ENCODE results near the gene TUBD1.

TUBD1 gene

GRCh38 chr17:59812139-59812538 is 80.6 kb downstream of the TUBD1 start:
- DNase-seq (ENCODE audit: low spot score), result no peak
- TF ChIP-seq, protein P1, sequence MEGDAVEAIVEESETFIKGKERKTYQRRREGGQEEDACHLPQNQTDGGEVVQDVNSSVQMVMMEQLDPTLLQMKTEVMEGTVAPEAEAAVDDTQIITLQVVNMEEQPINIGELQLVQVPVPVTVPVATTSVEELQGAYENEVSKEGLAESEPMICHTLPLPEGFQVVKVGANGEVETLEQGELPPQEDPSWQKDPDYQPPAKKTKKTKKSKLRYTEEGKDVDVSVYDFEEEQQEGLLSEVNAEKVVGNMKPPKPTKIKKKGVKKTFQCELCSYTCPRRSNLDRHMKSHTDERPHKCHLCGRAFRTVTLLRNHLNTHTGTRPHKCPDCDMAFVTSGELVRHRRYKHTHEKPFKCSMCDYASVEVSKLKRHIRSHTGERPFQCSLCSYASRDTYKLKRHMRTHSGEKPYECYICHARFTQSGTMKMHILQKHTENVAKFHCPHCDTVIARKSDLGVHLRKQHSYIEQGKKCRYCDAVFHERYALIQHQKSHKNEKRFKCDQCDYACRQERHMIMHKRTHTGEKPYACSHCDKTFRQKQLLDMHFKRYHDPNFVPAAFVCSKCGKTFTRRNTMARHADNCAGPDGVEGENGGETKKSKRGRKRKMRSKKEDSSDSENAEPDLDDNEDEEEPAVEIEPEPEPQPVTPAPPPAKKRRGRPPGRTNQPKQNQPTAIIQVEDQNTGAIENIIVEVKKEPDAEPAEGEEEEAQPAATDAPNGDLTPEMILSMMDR (IDR thresholded peaks at IDR 0.05; ENCODE audit: extremely low read depth, missing control alignments), result no peak

DNA sequence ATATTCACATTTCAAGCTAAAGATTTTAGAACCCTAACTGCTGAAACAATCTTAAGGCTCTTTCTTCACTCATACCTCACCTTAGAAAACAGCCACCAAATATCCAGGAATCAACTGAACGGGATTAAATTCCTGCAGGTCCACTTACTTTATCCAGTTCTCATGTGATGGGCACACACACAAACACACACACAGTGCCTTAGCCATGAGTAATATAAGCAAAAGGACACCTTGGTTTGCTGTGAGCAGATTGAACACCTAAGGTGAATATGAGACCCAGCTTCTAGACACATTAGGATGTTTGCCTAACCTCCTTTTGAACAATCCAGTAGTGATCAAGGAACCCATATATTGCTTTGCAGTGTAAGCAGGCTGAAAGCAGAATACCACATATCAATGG is 81.5 kb downstream of the TUBD1 start:
- TF ChIP-seq, protein P1 (IDR thresholded peaks at IDR 0.05; ENCODE audit: extremely low read depth, missing control alignments), result no peak
- no peak for DNase-seq (ENCODE audit: low spot score)

DNA sequence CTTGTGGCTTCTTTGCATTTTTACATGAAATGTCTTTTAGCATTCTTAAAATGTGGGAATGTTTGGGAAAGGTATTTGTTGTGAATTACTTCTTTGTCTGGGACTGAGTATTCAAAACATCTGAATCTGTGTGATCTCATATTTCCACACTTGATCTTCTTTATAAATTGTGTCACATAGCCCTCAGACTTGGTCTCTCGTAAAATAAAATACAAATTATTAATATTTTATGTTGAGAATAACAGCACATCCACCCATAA is 81.9 kb downstream of the TUBD1 start:
- DNase-seq (ENCODE audit: low spot score), result no peak
- TF ChIP-seq, protein P1 (IDR thresholded peaks at IDR 0.05; ENCODE audit: extremely low read depth, missing control alignments), result no peak
